ENCODE results near the gene CACNA1C.

Gene CACNA1C

DNA sequence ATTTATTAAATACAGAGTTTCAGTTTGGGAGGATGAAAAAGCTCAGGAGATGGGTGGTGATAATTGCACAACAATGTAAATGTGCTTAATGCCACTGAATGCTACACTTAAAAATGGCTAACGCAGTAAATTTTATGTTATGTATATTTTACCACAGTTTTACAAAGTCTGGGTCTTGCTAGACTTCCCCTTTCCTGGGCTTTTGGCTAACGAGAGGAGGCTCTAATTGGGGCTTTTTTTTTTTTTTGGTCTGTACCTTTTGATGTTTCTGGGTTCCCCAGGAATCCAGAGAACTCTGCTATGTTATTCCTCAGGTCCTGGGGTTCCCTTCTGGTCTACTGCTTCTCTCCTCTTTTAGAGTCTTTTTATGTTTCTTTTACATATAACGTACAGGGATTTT is 355.5 kb downstream of the CACNA1C start:
- no peak for DNase-seq (ENCODE audit: low read depth in 2 of 2)
- TF ChIP-seq, protein P1, sequence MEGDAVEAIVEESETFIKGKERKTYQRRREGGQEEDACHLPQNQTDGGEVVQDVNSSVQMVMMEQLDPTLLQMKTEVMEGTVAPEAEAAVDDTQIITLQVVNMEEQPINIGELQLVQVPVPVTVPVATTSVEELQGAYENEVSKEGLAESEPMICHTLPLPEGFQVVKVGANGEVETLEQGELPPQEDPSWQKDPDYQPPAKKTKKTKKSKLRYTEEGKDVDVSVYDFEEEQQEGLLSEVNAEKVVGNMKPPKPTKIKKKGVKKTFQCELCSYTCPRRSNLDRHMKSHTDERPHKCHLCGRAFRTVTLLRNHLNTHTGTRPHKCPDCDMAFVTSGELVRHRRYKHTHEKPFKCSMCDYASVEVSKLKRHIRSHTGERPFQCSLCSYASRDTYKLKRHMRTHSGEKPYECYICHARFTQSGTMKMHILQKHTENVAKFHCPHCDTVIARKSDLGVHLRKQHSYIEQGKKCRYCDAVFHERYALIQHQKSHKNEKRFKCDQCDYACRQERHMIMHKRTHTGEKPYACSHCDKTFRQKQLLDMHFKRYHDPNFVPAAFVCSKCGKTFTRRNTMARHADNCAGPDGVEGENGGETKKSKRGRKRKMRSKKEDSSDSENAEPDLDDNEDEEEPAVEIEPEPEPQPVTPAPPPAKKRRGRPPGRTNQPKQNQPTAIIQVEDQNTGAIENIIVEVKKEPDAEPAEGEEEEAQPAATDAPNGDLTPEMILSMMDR (IDR thresholded peaks at IDR 0.05; ENCODE audit: low read depth, low read length), result no peak
- H3K4me3 ChIP-seq (replicated peaks in 1 of 2; ENCODE audit: low read depth in 2 of 2, low read length in 2 of 2), result no peak overlapping the region

DNA sequence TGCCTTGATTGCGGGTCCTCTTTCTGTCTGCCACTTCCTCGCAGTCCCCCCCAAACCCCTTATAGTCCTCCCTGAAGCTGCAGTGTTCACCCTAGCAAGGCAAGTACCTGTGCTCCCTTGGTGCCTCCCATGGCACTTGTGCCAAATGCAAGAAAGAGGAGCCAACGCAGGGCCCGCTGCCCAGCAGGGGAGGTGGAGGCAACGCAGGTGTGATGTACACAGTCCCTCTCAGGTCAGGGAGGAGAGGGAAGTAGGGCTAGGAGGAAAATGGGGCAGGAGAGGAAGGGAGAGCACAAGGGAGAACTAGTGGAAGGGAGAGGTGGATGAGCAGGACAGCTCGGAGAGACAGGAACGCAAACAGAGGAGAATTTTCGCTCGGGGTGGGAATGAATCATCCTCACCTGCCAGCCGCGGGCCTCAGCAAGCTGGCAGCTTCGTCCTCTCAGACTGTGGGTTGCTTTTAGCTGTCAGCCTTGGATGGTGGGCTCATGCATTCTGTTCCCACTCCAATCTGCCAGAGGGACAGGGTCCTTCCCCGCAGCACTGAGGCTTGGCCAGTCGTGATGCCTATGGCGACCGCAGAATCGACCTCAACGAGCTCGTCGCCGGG is 357.0 kb downstream of the CACNA1C start:
- no peak overlapping the region for H3K4me3 ChIP-seq (replicated peaks in 1 of 2; ENCODE audit: low read depth in 2 of 2, low read length in 2 of 2)
- TF ChIP-seq, protein P1 (IDR thresholded peaks at IDR 0.05; ENCODE audit: low read depth, low read length), result no peak
- DNase-seq (ENCODE audit: low read depth in 2 of 2), result no peak

DNA sequence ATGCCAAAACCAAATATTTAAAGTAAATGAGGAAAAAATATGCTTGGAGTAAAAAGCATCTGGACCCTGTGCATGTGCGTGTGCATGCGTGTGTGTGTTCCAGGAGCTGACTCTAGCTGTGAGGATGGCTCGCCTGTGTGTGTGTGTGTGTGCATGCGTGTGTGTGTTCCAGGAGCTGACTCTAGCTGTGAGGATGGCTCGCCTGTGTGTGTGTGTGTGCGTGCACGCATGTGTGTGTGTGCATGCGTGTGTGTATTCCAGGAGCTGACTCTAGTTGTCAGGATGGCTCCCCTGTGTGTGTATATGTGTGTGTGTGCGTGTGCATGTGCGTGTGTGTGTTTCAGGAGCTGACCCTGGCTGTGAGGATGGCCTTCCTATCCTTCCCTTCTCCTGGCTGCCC is 357.7 kb downstream of the CACNA1C start:
- no peak overlapping the region for H3K4me3 ChIP-seq (replicated peaks in 1 of 2; ENCODE audit: low read depth in 2 of 2, low read length in 2 of 2)
- DNase-seq (ENCODE audit: low read depth in 2 of 2), result no peak
- TF ChIP-seq, protein P1 (IDR thresholded peaks at IDR 0.05; ENCODE audit: low read depth, low read length), result no peak

DNA sequence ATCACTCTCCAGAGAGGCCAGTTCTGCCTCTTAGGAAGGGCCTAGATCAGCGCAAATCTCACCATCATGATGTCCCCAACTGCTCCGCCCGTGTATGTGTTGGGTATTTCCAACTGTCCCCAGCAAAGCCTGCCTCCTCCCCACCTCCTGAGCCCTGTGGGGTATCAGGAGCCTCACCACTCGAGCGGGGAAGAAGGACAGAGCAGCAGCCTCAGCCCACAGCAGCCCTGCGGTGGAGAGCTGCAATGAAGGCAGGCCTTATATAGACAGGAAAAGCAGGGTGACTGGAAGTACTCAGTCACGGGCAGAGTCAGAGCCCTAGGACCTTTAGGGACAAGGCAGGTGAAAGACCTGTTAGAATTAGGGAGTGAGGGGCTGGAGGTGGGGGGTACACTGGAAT is 358.2 kb downstream of the CACNA1C start:
- TF ChIP-seq, protein P1 (IDR thresholded peaks at IDR 0.05; ENCODE audit: low read depth, low read length), result no peak
- no peak for DNase-seq (ENCODE audit: low read depth in 2 of 2)
- H3K4me3 ChIP-seq (replicated peaks in 1 of 2; ENCODE audit: low read depth in 2 of 2, low read length in 2 of 2), result no peak overlapping the region

DNA sequence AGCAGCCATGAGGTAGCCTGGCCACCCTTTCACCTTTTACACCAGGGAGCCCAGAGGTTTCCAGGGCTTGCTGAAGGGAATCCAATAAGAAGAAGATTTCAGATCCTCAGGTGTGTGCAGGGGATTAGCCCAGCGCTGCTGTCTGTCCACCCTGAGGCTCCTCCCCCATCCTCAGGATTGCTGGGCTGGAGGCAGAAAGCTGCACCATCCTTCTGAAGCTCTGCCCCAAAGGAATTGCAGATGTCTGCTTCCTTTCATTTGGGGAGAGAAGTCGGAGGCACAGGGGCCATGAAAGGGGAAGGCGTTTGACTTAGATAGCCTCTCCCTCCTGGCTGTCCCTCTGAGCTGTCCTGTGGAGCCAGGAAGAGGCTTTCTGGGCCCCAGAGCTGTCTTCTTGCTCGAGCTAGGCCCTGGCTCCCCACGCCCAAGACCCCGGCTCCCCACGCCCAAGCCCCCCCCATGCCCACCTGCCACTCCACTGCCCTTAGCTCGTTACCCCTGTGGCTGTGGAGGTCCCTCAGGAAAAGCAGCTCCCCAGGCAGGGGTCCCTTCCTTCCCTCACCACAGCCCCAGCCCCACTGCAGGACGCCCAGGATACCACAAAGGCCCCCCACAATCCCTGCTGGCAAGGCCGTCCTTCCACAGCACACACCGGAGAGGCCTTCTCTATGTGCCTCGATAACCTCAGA is 359.0 kb downstream of the CACNA1C start:
- H3K4me3 ChIP-seq (replicated peaks in 1 of 2; ENCODE audit: low read depth in 2 of 2, low read length in 2 of 2), result no peak overlapping the region
- DNase-seq (ENCODE audit: low read depth in 2 of 2), result no peak
- TF ChIP-seq, protein P1 (IDR thresholded peaks at IDR 0.05; ENCODE audit: low read depth, low read length), result no peak

DNA sequence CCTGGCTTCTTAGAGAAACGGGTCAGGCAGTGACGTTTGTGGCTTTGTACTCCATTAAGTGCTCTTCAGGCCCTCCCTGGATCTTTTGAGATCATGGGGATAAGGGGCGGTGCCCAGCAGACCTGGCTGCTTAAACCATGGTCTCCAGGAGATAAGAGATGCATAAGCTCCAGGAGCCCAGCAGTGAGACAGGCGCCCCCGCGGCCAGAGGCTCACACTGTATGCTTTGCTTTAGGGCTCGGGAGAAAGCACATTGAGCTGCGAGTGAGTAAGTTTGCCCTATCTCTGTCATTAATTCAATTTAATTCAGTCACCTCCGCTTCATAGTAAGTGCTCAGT is 359.5 kb downstream of the CACNA1C start:
- no peak for DNase-seq (ENCODE audit: low read depth in 2 of 2)
- TF ChIP-seq, protein P1 (IDR thresholded peaks at IDR 0.05; ENCODE audit: low read depth, low read length), result no peak
- H3K4me3 ChIP-seq (replicated peaks in 1 of 2; ENCODE audit: low read depth in 2 of 2, low read length in 2 of 2), result no peak overlapping the region
